Thyroid gland (tissue), 4 donors: ENCODE data around the gene DNAJC30. TPM values are rescaled to one million over a fixed set of nuclear protein-coding genes. Genes with fewer than 3 reads are reported as not detected.
"Not testable (repeated sequence)": the region's sequence is repeated elsewhere in the genome, so short reads cannot be mapped to it uniquely, and the experiment has no call there.

Experiments used
- DNase-seq, 2 donors: peaks; one replicate each; pipeline ENCODE4 v3.0.0-alpha.2; 2019
- H3K27ac ChIP-seq, 3 donors: fragments of 200-600 bp; sonication (generic); 1 replicate in 2 of 3; 2 replicates in 1 of 3; pipeline ENCODE4 v1.5.1; 2016 to 2019; ENCODE audit warnings: mild to moderate bottlenecking in 1 of 3, moderate library complexity in 1 of 3
- H3K27me3 ChIP-seq: fragments of 200-600 bp; sonication (generic); one replicate; pipeline ENCODE4 v1.5.1; 2019
- H3K36me3 ChIP-seq, 2 donors: fragments of 200-600 bp; sonication (generic); one replicate each; pipeline ENCODE4 v1.5.1; 2016 to 2019
- H3K4me1 ChIP-seq, 2 donors: fragments of 200-600 bp; sonication (generic); one replicate each; pipeline ENCODE4 v1.5.1; 2017 to 2019
- H3K4me3 ChIP-seq, 3 donors: fragments of 200-600 bp; sonication (generic); replicated peaks in 1 of 3; 1 replicate in 2 of 3; 2 replicates in 1 of 3; pipeline ENCODE4 v1.5.1; 2016; ENCODE audit warnings: mild to moderate bottlenecking in 1 of 3
- H3K9me3 ChIP-seq: fragments of 200-600 bp; sonication (generic); one replicate; pipeline ENCODE4 v1.5.1; 2017
- POLR2A ChIP-seq, 2 donors: fragments of 450-650 bp; IDR thresholded peaks; one replicate each; pipeline ENCODE4 v1.6.1; 2017; ENCODE audit warnings: antibody characterized with exemption in 2 of 2, mild to moderate bottlenecking in 2 of 2, moderate library complexity in 1 of 2
- WGBS, 2 donors: methylation state at CpG; one replicate each; pipeline ENCODE4 v1.1.5; 2017; 5-methylcytosine and 5-hydroxymethylcytosine counted together
- intact Hi-C: fragments of 100-400 bp; cut with DNase I; formaldehyde crosslinking; loops from one replicate; pipeline ENCODE4 v1.15.1; 2023
- total RNA-seq, 4 donors: library from RNA; depleted of rRNA; stranded (reverse); fragments of >200 nt; gene quantifications; one replicate each; pipeline ENCODE4 v1.2.3, GENCODE V29; 2016
- TF ChIP-seq, protein P1 (sequence below), 6 experiments: fragments of 200-600 bp in 3 of 6; fragments of 450-650 bp in 3 of 6; sonication (generic) in 3 of 6; IDR thresholded peaks; one replicate each; pipeline ENCODE4 v1.5.1; 2016 to 2019; ENCODE audit warnings: antibody characterized with exemption in 6 of 6, mild to moderate bottlenecking in 2 of 6, inconsistent platforms in 1 of 6, moderate library complexity in 1 of 6

The DNAJC30 gene
- total RNA-seq, 4 donors from 2014 or later = 9.0 to 19.1 (median 14.8) TPM

DNA sequence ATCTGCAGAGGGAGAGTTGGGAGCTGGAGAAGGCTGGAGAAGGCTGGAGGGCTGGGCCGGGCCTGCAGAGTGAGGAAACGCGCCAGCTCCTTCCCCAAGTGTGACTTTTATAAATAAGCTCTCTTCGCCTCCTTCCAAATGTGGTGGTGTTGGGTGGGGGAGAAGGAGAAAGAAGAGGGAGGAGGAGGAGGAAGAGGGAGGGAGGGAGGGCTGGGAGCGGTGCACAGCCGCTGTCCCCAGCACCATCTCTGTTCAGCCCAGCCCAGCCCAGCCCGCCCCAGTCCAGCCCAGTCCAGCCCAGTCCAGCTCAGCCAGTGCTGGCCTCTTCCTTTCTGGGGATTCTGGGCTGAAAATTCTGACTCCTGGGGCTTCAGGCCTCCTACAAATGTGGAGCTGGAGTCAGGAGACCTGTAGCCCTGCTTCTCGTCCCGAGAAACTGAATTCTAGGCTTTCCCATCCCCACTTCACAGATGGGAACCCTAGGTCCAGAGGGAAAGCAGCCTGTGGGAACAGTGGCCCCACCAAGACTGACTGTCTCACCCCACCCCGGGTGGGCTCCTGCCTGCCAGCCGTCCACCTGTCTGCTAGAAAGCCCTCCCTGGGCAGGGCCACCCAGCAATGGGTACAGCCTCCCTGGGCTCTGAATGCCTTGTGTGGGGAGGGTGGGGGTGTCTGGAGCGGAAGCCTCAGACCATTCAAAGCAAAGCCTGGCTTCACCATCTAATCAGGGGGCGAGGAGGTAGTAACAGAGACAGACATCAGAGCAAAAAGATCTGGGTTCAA is 34.0 kb upstream of the DNAJC30 start:
- WGBS, 2 donors = 83 to 85% methylated on average over 10 to 13 of the region's 13 CpGs
- DNase-seq = no peak

DNA sequence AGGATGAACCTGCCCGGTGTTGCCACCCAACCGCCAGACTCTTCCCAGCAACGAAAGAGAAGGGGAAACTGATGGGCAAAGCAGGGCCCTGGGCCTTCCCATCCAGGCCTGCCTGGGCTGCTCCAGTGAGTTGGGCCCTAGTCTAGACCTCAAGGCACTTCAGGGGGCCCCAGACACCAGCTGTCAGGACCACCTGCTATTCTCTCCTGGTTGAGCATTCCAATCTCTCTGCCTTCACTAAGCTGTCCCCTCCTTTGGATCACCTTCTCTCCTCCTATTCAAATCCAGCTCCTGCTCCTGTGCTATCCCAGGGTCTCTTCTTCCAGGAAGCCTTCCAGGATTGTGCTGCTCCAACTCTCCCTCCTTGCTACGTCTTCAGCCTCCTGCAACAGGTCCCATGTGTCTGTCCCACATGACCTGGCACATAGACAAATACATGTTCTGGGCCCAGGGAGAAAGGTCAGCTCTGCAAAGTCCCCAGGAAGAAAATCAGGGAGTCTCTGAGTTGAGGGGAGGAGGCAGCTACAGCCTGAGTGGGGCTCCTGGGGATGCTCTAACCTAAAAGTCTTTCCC is 33.2 kb upstream of the DNAJC30 start:
- H3K9me3 ChIP-seq = no peaks in the 10 kb centered on the region
- WGBS, 2 donors = 85 to 89% methylated on average over 4 of the region's 4 CpGs
- H3K27me3 ChIP-seq = no peaks in the 10 kb centered on the region
- H3K4me1 ChIP-seq = peaks cover 7 to 20% of the 10 kb centered on the region in 2 donors
- DNase-seq = no peak
- TF ChIP-seq, protein P1, sequence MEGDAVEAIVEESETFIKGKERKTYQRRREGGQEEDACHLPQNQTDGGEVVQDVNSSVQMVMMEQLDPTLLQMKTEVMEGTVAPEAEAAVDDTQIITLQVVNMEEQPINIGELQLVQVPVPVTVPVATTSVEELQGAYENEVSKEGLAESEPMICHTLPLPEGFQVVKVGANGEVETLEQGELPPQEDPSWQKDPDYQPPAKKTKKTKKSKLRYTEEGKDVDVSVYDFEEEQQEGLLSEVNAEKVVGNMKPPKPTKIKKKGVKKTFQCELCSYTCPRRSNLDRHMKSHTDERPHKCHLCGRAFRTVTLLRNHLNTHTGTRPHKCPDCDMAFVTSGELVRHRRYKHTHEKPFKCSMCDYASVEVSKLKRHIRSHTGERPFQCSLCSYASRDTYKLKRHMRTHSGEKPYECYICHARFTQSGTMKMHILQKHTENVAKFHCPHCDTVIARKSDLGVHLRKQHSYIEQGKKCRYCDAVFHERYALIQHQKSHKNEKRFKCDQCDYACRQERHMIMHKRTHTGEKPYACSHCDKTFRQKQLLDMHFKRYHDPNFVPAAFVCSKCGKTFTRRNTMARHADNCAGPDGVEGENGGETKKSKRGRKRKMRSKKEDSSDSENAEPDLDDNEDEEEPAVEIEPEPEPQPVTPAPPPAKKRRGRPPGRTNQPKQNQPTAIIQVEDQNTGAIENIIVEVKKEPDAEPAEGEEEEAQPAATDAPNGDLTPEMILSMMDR (IDR thresholded peaks at IDR 0.05) = no peak
- TF ChIP-seq POLR2A (IDR thresholded peaks at IDR 0.05) = no peak
- H3K4me3 ChIP-seq = no peak overlapping the region
- intact Hi-C loops = no loop called here
- H3K36me3 ChIP-seq = no peaks in the 10 kb centered on the region
- no peak overlapping the region for H3K27ac ChIP-seq

More for the DNA sequence above, 34.0 kb upstream of the DNAJC30 start:
- Histone ChIP-seq H3K27me3 (no peaks in the 10 kb centered on the region), H3K27ac (no peak overlapping the region), H3K4me3 (no peak overlapping the region), H3K4me1 (peaks cover 12 to 28% of the 10 kb centered on the region in 2 donors), H3K9me3 (no peaks in the 10 kb centered on the region), H3K36me3 (no peaks in the 10 kb centered on the region)
- intact Hi-C loops = no loop called here
- TF ChIP-seq, protein P1 (IDR thresholded peaks at IDR 0.05) = no peak
- TF ChIP-seq POLR2A (IDR thresholded peaks at IDR 0.05) = no peak

DNA sequence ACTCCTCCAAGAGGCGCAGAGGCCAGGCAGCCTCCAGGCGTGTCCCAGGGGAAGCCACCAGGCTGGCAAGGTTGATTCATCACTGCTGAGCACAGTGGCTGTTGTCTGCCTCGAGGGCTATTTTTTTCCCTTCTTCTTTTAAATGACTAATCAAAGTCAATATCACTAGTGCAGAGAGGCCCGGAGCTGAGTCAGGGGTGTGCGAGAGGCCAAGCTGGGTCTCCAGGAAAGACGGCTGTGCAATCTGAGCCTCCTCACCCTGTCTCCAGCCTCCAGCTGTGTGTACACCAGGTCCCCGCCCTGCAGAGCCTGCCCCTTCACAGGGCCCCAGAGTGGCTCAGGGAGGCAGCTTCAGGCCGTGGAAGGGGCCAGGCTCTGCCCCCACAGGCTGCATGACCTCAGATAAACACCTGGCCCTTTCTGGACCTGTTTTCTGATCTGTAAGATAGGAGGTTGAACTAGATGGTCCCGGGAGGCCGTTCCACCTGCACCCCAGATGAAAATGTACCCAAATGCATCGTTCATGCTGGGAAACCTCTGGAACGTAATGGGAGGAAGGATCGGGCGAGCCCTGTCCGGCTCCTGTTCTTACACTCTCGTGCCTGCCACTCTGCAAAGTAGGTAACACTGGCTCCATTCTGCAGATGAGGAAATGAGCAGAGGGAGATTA is 32.5 kb upstream of the DNAJC30 start:
- no peak for TF ChIP-seq POLR2A (IDR thresholded peaks at IDR 0.05)
- TF ChIP-seq, protein P1 (IDR thresholded peaks at IDR 0.05) = no peak
- intact Hi-C loops = no loop called here
- no peak for DNase-seq
- Histone ChIP-seq H3K4me3 (no peak overlapping the region), H3K27me3 (no peaks in the 10 kb centered on the region), H3K4me1 (peaks cover 4 to 16% of the 10 kb centered on the region in 2 donors), H3K27ac (no peak overlapping the region), H3K36me3 (no peaks in the 10 kb centered on the region), H3K9me3 (no peaks in the 10 kb centered on the region)
- WGBS, 2 donors = 85% methylated on average over 15 to 16 of the region's 16 CpGs

DNA sequence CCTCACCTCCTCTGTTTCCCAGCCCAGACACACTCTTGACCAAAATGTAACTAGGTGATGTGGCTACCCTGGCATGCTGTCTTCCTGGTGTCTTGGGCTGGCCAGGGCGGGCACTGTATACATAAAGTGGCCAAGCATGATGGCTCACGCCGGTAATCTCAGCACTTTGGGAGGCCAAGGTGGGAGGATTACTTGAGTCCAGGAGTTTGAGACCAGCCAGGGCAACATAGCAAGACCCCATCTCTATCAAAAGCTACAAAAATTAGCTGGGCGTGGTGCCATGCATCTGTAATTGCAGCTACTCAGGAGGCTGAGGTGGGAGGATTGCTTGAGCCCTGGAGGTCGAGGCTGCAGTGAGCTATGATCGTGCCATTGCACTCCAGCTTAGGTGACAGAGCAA is 30.1 kb upstream of the DNAJC30 start:
- not testable (repeated sequence) for H3K4me1 ChIP-seq, H3K36me3 ChIP-seq, H3K27ac ChIP-seq, H3K27me3 ChIP-seq, H3K4me3 ChIP-seq, DNase-seq, H3K9me3 ChIP-seq
- WGBS, 2 donors = 96 to 97% methylated on average over 4 of the region's 6 CpGs
- intact Hi-C loops = loop anchor here (5.0 kb wide), 1 partner anchor 96 kb away; no protein-coding TSS in a partner anchor

DNA sequence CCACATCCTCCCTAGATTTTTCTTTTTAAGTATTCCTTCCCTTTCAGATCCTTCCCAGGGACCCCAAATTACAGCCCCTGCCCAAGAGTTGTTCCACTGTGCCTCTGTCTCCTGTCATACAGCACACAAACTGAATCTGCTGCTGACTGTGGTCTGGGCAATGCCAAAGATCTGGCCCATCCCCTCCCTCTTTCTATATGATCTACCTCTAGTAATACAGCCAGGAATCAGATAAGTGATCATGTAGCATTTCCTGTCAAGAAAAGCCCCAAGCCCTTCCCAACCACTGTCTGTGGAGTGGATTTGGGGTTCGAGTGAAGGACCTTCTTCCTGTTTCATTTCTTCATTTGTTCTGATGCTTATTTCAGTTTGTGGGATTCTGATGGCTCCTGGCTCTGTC is 29.5 kb upstream of the DNAJC30 start:
- DNase-seq = no peak
- Histone ChIP-seq H3K9me3 (no peaks in the 10 kb centered on the region), H3K36me3 (no peaks in the 10 kb centered on the region), H3K4me3 (no peak overlapping the region), H3K27me3 (no peaks in the 10 kb centered on the region), H3K27ac (no peak overlapping the region), H3K4me1 (peaks cover 0 to 1% of the 10 kb centered on the region in 2 donors)
- intact Hi-C loops = loop anchor here (5.0 kb wide), 1 partner anchor 95 kb away; no protein-coding TSS in a partner anchor
- 92 to 100% methylated on average over 1 of the region's 1 CpG for WGBS, 2 donors
- TF ChIP-seq, protein P1 (IDR thresholded peaks at IDR 0.05) = no peak
- TF ChIP-seq POLR2A (IDR thresholded peaks at IDR 0.05) = no peak
